GM18517 (cell line): ENCODE data around the gene ADGRB3.
A peak's percentile ranks its signal among the peaks of the same experiment; 100 is the strongest.
"Not testable (repeated sequence)": the region's sequence is repeated elsewhere in the genome, so short reads cannot be mapped to it uniquely, and the experiment has no call there.

Experiments
- ATAC-seq: cut with Tn5 transposase; IDR thresholded peaks from one replicate; pipeline ENCODE4 v1.9.1; 2021; ENCODE audit warnings: mild to moderate bottlenecking, moderate library complexity; ENCODE audit not compliant: unreplicated experiment

Gene ADGRB3

DNA sequence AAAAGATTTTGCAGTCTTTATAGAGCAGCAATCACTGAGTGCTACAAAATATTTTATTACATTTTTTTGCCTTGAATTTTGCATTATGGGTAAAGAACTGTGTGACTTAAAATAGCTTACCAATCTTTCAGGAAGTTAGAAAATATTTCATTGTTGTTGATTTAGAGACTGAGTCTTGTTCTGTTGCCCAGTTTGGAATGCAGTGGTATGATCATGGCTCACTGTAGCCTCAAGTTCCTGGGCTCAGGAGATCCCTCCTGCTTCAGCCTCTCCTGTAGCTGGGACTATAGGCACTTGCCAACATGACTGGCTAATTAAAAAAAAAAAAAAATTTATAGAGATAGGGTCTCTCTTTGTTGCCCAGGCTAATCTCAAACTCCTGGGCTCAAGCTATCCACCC, 100.8 kb downstream of the ADGRB3 start:
- no peak for ATAC-seq

- no peak for ATAC-seq
Observed at GRCh38 chr6:68737061-68737460, 102.0 kb downstream of the ADGRB3 start.

DNA sequence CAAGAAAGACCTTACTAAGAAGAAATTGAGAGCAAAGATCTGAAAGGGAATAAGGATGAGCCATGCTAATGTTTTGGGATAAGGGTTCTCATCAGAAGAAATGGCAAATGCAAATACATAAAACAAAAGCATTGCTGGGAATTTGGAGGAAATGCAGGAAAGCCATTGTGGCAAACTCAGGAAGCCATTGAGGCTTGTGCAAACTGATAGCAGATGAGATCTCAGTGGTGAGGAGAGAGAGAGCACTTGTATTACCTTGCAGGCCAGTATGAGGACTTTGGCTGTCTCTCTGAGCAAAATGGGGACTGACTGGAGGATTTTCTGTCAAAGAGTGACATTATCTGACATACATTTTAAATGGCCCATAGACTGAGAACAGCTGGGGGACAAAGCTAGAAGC, 103.0 kb downstream of the ADGRB3 start:
- no peak for ATAC-seq

DNA sequence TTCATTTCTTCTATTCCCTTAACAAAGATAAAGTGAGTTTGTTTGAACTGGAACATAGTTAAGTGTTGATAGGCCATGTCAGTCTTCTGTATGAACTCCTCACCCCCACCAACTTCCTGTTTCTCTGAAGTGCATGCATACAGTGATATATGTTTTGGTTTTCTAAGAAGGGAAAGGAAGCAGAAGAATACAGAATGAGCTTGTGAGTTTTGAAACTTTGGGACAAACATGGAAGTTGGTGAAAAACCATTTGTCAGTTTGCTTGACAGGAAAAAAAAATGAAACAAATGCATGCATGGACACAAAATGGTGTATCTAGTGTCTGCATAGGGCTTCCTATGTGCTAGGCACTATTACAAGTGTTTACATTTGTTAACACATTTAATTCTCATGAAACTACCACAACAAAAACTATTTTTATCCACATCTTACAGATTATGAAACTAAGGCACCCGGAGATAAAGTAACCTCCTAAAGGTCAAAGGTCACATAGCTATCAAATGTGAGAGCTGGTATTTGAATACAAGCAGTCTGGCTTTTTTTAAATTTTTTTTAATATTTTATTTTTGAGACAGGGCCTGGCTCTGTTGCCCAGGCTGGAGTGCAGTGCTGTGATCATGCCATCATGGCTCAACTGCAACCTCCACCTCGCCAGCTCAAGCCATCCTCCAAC, 105.9 kb downstream of the ADGRB3 start:
- ATAC-seq: peak; percentile 66

DNA sequence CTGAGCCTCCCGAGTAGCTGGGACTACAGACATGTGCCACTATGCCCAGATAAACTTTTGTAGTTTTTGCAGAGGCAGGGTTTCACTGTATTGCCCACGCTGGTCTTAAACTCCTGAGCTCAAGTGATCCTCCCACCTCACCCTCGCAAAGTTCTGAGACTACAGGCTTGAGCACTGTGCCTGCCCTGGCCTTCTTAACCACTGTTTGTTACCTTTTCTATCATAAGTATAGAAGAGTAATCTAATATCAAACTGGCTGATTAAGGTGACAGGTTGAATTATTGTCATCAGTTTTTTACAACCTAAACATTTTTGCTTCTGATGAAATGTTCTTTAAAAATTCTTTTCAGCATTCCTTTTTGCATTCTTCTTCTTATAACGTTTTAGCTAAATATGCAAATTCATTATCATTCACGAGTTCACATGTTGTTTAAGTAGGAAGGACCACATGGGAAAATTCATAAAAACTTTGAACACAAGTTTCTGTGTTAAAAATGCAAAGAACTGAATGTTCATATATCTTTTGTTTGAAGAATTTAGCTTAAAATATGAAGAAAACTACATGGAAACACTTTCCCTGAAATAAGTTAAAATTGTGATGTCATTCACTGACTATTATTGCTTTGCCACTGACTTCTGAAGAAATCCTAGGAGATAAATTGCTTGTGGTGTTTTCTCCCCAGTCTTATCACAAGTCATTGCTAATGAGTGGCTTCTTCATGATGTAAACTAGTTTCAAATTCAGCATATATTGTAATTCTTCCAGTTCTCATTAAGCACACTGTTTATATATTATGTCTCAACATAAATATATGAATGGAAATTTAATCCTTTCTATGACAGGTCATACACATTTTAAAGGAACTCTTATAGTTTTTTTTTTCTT, 106.7 kb downstream of the ADGRB3 start:
- ATAC-seq: peak; percentile 3

DNA sequence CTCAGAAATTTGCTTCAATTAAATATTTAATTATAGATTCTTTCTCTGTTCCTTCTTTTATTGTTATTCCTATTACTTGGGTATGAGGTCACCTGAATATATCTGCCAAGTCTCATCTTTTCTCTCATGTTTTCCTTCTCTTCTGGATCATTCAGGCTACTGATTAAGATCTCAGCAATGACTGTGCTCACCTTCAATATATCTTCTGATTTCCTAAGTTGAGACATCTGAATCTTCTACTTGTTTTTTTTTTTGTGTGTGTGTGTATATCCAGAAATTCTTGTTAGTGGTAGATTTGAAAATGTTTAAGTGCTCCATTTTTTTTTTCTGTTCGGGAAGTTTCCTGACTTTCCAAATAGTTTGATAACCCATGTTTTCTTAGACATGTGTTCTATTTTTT, 108.0 kb downstream of the ADGRB3 start:
- no peak for ATAC-seq

- not testable (repeated sequence) for ATAC-seq
Observed at GRCh38 chr6:68744376-68744775, 109.3 kb downstream of the ADGRB3 start.

DNA sequence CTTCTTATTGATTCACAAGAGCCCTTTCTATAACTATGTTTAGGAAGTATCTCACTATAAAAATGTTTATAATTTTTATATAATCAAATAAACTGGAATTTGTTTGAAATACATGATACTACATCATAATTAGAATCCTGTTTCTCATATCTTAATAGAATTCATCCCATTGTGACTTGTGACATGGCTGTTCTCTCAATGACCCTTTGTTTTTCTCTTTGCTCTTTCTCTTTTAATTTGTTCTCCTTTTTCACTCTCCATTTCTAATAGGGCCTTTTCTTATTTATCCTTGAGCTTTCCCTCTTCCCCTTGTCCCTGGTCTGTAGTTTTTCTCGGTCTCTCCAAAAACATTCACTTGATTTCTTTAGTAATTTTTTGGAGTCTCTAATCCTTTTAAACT, 111.3 kb downstream of the ADGRB3 start:
- ATAC-seq: no peak

DNA sequence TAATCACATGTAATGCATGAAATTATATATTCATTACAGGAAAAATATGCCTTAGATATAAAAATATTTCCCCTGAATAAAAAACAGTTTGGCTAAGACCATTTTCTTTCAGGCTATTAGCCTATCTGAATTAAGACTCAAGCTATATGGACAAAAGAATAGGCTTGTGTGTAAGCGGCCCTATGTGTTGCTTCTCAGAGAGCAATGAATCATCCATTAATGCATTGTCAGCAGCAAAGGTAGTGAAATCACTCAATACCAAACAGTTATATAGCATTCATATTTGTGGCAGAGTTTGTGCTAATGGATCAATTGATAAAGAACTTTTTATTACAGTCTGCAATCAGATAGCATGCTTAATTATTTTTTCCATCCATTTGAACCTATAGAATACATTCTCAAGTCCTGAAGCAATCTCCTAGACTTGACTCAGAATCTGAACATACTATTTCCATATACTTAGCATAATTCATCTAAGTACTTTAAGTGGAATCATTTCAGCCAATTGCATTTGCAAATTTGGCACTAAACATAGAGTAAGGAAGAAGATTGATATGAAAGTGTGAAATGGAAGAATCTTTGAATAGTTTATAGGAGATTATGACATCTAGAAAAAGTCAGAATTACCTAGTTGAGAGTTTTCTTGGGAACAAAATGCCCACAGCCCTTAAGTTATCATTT, 112.2 kb downstream of the ADGRB3 start:
- ATAC-seq: no peak

DNA sequence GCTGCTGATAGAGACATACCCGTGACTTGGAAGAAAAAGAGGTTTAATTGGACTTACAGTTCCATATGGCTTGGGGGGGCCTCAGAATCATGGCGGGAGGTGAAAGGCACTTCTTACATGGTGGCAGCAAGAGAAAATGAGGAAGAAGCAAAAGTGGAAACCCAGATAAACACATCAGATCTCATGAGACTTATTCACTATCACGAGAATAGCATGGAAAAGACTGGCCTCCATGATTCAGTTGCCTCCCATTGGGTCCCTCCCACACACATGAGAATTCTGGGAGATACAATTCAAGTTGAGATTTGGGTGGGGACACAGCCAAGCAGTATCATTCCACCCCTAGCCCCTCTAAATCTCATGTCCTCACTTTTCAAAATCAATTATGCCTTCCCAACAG, 112.8 kb downstream of the ADGRB3 start:
- ATAC-seq: not testable (repeated sequence)

DNA sequence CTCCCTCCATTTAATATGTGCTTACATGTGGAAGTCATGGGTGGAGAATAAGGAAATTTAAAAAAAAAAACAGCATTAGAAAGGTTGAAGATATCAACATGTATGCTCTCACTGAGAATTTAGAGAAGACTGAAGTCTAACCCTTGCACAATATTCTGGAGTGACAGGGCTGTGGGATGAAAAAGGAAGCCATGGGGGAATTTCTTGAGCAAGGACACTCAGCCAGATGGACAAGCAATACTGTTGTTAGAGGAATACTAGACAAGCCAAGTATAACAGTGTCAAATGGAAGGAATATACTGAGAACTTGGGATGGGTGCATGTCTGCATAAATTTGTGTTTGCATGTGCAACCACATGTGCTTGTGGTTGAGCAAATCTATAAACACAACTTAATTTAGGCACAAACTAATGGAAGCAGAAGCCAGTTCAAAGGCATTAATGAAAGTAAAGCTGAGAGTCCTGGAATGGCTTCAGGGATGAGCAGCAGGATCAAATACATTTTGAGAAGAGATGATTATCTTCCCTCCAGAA, 119.7 kb downstream of the ADGRB3 start:
- ATAC-seq: no peak

DNA sequence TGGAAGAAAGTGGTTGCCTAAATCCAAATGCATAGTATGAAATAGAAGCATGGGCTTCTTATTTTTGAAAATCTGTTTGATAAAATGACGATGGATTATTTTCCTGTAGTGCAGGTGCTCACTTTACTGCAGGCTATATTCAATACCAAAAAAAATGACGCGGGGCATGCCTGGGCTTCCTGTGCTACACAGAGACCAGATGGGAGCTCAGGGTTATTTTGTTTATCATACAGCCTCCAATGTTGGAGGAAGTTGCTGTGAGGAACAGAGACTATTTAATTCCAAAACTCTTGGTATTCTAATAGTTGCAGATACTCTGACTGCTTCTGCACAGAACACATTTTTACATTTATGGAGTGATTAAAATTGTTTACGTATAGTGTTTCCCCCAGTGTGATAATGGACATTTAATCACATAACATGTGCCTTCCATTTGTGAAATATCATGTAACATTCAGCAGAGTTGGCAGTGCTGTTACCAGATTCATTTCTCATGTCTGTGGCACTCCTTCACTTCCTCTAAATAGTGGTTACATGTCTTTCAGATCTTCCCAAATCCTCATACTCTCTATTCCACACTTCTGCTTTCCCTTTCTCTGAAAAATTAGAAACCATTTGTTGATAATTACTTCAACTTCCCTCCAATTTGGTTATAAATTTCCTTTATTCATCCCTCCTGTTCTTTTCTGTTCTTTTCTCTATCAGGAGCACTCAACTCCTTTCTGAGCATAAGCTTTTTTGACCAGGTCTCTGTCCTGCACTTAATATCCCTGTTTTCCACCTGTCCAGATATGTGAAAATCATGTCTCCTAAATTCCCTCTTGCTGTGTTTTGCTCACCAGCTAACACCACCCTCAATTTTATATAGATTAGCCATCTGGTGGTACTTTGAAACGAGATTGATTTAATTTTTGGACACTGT, 121.6 kb downstream of the ADGRB3 start:
- ATAC-seq: no peak

GRCh38 chr6:68757821-68758220, 122.7 kb downstream of the ADGRB3 start:
- ATAC-seq: no peak

DNA sequence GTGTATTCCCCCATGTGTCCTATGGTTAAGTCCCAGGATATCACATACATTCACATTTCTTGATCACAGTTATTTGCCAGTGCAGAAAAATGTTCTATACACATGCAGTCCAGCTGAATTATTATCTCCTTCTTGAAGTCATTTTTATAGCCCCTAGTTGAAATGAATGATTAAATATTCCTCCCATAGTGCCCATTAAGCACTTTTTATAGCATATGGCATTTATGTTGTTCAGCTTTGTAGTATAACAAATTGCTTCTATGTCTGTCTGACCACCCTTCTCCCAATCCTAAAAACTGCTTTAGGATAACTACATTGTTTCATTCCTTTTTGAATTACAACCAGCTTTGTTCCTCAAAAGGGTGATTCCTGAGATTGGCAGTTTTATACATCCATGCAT, 123.5 kb downstream of the ADGRB3 start:
- ATAC-seq: no peak

GRCh38 chr6:68760485-68760884, 125.4 kb downstream of the ADGRB3 start:
- ATAC-seq: no peak

- ATAC-seq: no peak
Observed at GRCh38 chr6:68760941-68761676, 126.0 kb downstream of the ADGRB3 start.

- ATAC-seq: no peak
Observed at GRCh38 chr6:68761985-68762384, 126.9 kb downstream of the ADGRB3 start.

DNA sequence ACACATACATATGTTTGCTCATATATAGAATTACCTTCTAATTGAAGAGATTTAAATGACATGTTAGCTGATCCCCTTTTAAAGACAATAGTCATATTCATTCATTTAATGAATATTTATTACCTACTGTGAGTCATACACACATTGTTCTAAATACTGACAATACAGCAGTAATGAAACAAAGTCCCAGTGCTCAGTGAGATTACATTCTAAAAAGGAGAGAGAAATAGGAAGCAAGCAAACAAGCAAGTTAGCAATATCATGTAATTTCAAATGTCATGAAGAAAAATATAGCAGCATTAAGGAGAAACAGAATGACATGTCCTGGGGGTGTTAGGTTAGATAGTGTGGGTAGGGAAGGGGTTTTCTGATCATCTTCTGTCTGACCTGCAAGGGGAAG, 136.3 kb downstream of the ADGRB3 start:
- ATAC-seq: no peak

DNA sequence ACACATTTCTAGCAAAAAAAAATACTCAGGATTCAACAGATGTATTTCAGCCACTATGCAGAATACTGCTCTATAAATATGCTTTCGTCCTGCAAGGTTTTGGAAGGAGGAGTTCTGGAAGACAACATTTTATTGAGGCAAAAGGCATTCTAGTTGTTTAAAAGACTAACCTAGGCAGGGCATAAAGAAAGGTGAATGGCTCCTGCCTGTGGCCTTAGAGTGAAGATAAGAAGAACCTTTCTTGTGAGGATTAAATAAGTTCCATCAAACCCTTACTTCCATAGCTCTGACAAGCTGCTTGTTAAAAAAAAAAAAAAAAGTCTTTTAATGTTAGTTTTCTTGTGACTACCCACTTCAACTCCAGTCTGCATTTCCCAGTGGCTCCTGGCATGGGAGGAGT, 139.8 kb downstream of the ADGRB3 start:
- ATAC-seq: no peak

DNA sequence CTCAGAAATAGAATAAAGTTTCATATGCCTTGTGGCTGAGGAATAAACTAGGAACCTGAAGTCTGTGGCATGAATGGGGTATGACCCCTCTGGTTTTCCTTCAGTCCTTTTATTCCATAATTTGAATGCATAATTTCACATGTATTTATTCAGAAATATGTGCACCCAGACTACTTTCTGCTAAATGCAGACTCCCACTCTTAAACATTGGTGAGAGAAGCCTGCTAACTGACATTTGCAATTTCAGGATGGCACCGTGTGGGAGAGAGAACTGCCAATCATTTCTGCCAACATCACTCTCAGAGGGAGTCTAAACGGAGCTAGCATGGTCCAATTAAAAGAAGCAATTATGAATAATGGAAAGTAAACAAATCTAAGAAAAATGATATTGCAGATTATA, 141.3 kb downstream of the ADGRB3 start:
- no peak for ATAC-seq
